ENCODE results near the gene MZT2B. TPM values are rescaled to one million over a fixed set of nuclear protein-coding genes. Genes with fewer than 3 reads are reported as not detected.
"Not testable (repeated sequence)": the region's sequence is repeated elsewhere in the genome, so short reads cannot be mapped to it uniquely, and the experiment has no call there.

MZT2B gene
- total RNA-seq, 2 donors from 2014 or later: 179 to 231 TPM

DNA sequence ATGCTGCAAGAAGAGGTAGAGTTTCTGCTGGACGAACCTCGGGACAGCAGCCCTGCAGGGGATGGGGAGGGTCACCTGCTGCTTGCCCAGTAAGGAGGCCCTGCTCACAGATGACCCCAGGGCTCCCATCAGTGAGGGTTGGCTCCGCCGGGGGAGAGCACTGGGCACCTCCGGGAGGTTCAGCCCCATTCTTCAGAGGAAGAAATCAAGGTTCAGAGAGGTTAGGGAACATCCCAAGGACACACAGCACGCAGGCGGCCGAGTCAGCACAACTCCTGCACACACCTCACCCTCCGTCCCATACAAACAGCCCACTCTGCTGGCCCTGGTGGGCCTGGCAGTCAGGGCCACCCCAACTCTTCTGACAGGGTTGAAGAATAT lies 25.4 kb upstream of the MZT2B start:
- DNase-seq (ENCODE audit: low spot score) (no peak), ATAC-seq (no peak)
- no peaks in the 10 kb centered on the region for H3K27me3 Mint-ChIP-seq
- H3K27ac Mint-ChIP-seq: no peak overlapping the region
- H3K4me3 Mint-ChIP-seq: no peak overlapping the region
- H3K9me3 Mint-ChIP-seq: no peaks in the 10 kb centered on the region
- peaks cover 9 to 14% of the 10 kb centered on the region in 2 donors for H3K4me1 Mint-ChIP-seq (ENCODE audit: low read depth in 2 of 2)
- H3K36me3 Mint-ChIP-seq: no peaks in the 10 kb centered on the region

DNA sequence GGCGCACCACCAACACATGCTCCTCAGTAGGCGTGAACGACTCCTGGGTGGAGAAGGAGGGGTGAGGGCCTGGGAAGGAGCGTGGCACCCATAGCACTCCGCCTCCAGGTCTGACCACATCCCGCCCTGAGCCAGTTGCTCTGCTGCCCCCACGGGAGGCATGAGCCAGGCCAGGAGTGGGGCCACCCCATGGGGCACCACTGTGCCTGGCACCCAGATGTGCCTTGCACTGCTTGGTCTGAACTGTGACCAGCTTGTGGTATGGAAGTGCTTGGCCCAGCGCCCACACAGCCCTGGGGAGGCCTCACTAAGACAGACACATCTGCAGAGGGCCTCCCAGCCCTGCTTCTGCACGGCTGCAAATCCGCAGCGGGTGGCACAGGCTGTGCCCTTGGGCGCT lies 24.7 kb upstream of the MZT2B start:
- H3K4me1 Mint-ChIP-seq (ENCODE audit: low read depth in 2 of 2): peaks cover 9 to 14% of the 10 kb centered on the region in 2 donors
- not testable (repeated sequence) for H3K4me3 Mint-ChIP-seq; H3K9me3 Mint-ChIP-seq; H3K36me3 Mint-ChIP-seq; H3K27me3 Mint-ChIP-seq; DNase-seq (ENCODE audit: low spot score)
- ATAC-seq: peak; percentile 21 to 45
- H3K27ac Mint-ChIP-seq: peak overlapping the region; percentile 54 to 87

DNA sequence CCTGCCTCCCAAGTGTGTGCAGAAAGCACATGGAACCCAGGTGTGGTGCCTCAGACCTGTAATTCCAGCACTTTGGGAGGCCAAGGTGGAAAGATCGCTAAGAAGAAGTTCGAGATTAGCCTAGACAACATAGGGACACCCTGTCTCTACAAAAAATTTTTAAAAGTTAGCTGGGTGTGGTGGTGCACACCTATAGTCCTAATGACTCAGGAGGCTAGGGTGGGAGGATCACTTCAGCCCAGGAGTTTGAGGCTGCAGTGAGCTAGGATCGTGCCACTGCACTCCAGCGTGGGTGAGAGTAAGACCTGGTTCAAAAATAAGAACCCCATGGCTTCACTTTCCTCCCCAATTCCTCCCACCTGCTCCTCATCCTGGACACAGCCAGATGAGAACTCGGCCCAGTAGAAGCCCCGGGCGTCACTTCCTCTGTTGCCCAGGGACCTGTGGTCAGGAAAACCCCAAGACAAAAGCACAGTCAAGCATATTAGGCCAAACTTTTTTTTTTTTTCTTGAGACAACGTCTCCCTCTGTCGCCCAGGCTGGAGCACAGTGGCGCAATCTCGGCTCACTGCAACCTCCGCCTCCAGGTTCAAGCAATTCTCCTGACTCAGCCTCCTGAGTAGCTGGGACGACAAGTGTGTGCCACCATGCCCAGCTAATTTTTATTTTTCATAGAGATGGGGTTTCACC lies 24.1 kb upstream of the MZT2B start:
- H3K9me3 Mint-ChIP-seq, H3K27me3 Mint-ChIP-seq, H3K36me3 Mint-ChIP-seq: not testable (repeated sequence)
- H3K27ac Mint-ChIP-seq: peak overlapping the region; percentile 54 to 87
- ATAC-seq (peak; percentile 72 to 87), DNase-seq (ENCODE audit: low spot score) (peak; percentile 76)
- peaks cover 9 to 14% of the 10 kb centered on the region in 2 donors for H3K4me1 Mint-ChIP-seq (ENCODE audit: low read depth in 2 of 2)
- peak overlapping the region; percentile 9 for H3K4me3 Mint-ChIP-seq

DNA sequence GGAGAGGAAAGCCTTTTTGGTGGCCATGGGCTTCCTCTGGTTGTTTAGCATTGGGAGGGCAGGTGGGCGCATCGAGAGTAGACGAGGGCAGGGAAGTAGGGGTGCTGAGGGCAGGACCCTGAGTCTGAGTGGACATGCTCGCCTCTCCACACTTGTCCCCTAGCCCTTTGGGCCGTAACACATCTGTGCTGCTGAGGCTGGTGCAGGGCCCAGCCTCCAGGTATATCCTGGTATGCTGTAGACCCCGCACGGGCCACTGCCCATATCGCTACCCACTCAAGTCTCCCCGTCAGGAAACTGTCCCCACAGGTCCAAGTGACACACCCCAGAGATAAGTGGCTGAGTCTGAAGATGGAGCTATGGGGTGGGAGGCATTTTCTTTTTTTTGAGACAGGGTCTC lies 23.4 kb upstream of the MZT2B start:
- peak overlapping the region; percentile 9 for H3K4me3 Mint-ChIP-seq
- DNase-seq (ENCODE audit: low spot score): no peak
- ATAC-seq: no peak
- no peaks in the 10 kb centered on the region for H3K36me3 Mint-ChIP-seq
- no peaks in the 10 kb centered on the region for H3K27me3 Mint-ChIP-seq
- peaks cover 9 to 14% of the 10 kb centered on the region in 2 donors for H3K4me1 Mint-ChIP-seq (ENCODE audit: low read depth in 2 of 2)
- H3K27ac Mint-ChIP-seq: peak overlapping the region; percentile 54 to 87
- no peaks in the 10 kb centered on the region for H3K9me3 Mint-ChIP-seq

DNA sequence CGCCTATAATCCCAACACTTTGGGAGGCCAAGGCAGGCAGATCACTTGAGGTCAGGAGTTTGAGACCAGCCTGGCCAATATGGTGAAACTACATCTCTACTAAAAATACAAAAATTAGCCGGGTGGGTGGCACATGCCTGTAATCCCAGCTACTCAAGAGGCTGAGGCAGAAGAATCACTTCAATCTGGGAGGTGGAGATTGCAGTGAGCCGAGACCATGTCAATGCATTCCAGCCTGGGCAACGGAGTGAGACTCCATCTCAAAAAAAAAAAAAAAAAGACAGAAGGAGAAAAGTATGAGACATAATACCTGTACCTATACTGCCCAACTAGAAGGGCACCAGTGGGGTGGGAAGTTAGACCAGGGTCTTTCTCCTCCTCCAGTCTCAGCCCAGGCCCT lies 22.7 kb upstream of the MZT2B start:
- peak overlapping the region in 1 of 2 donors; percentile 63 for H3K27ac Mint-ChIP-seq
- not testable (repeated sequence) for DNase-seq (ENCODE audit: low spot score); H3K36me3 Mint-ChIP-seq; H3K9me3 Mint-ChIP-seq; H3K27me3 Mint-ChIP-seq; H3K4me3 Mint-ChIP-seq; ATAC-seq
- peaks cover 9 to 14% of the 10 kb centered on the region in 2 donors for H3K4me1 Mint-ChIP-seq (ENCODE audit: low read depth in 2 of 2)

DNA sequence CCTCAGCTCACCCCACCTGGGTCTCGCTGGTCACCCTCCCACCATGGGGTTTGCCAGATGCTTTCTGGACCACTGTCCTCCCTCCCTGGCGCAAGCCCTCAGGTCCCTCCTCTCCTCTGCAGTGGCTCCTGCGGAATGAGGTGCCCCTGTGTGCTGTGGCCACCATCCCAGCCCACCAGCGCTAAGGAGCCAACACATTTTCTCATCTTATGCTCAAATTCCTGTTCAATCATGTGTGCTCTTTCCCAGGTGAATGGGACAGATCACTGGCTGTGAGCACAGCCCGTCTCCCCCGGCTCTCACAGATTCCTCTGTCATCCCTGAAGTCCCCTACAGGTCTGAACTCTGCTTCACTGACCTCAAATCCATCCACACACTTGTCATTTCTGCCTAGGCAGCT lies 21.9 kb upstream of the MZT2B start:
- Mint-ChIP-seq H3K36me3 (peaks cover 5% of the 10 kb centered on the region), H3K27ac (peak overlapping the region; percentile 11 to 63), H3K9me3 (no peaks in the 10 kb centered on the region), H3K27me3 (no peaks in the 10 kb centered on the region), H3K4me1 (ENCODE audit: low read depth in 2 of 2) (peaks cover 9 to 14% of the 10 kb centered on the region in 2 donors), H3K4me3 (no peak overlapping the region)
- DNase-seq (ENCODE audit: low spot score) (no peak), ATAC-seq (no peak)

DNA sequence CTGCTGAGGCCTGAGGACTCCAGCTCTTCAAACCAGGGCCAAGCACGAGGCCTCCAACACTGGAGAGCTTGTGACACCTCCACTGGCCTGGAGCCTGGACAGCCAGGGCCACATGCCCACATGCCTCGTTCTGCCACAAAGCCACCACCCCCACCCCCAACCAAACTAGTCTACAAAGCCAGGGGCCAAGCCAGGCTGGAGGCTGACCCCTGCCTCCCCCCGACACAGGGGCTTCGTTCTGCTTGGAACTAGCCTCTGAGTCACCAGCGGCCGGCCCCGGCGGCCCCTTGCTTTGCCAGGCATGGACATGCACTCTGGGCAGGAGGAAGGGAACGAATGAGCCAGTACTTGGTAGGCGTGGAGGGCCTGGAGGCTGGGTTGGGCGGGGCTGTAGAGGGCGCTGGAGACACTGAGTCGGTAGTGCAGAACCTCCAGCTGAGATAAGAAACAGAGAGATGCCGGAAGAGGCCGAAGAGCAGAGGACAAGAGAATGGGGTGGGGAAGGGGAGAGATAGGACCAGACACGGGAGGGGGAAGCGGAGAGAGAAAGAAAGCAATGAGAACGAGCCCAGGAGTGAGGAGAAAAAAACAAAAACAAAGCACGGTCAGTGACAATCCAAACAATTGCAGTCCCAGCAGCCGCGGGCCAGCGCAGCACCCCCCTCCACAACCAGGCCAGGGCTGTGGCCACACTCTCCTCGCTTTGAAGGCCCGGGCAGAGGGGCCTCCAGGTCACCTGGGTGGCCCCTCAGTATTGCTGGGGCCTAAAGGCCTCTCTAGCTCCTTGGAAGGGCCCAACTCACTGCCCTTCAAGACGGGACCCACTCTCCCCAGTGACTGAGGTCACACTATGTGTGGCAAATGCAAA lies 21.0 kb upstream of the MZT2B start:
- DNase-seq (ENCODE audit: low spot score); ATAC-seq; H3K27ac Mint-ChIP-seq; H3K36me3 Mint-ChIP-seq; H3K9me3 Mint-ChIP-seq; H3K4me3 Mint-ChIP-seq; H3K27me3 Mint-ChIP-seq: not testable (repeated sequence)
- peaks cover 9 to 14% of the 10 kb centered on the region in 2 donors for H3K4me1 Mint-ChIP-seq (ENCODE audit: low read depth in 2 of 2)

DNA sequence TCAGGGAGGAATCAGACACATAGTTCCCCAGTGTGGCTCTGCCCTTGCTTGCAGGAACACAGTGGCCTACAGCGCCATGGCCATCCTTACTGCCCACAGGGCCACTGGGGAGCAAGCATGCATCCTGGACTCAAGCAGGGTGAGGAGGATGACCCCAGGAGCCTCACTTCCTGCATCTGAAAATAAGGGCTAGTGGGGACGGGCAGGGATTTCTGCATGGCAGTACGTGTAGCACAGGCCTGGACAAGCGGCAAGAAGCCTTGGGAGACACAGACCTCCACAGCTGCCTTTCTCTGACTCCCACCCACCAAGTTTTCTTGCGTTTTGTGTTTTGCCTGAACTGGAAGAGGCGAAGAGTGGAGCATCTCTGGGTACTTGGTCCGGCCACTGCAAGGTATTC lies 19.6 kb upstream of the MZT2B start:
- not testable (repeated sequence) for ATAC-seq, H3K36me3 Mint-ChIP-seq

DNA sequence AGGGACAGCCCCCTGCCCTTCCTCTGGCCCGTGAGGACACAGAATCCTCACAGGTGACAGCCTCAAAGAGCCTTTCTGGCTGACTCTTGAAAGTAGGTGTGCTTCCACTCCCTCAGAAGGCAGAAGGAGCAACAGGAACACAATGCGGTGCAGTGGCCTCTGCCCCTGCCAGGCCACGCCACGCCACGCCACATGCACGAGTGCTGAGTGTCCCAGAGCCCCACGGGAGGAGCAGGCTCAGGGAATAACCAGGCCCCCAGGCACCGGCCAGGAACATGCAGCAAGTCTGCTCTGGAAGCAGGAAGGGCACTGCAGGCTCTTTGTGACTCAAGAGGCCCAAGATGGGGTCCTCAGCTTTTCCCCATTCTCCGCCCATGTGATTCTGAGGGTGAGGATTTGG lies 19.1 kb upstream of the MZT2B start:
- Mint-ChIP-seq H3K4me1 (ENCODE audit: low read depth in 2 of 2) (peaks cover 6 to 10% of the 10 kb centered on the region in 2 donors), H3K27me3 (no peaks in the 10 kb centered on the region), H3K36me3 (peaks cover 5% of the 10 kb centered on the region), H3K4me3 (no peak overlapping the region), H3K27ac (no peak overlapping the region), H3K9me3 (no peaks in the 10 kb centered on the region)
- no peak for ATAC-seq
- DNase-seq (ENCODE audit: low spot score): no peak

More for the DNA sequence above, 19.6 kb upstream of the MZT2B start:
- peaks cover 9 to 14% of the 10 kb centered on the region in 2 donors for H3K4me1 Mint-ChIP-seq (ENCODE audit: low read depth in 2 of 2)
- not testable (repeated sequence) for H3K9me3 Mint-ChIP-seq; H3K27me3 Mint-ChIP-seq; H3K27ac Mint-ChIP-seq; H3K4me3 Mint-ChIP-seq; DNase-seq (ENCODE audit: low spot score)

DNA sequence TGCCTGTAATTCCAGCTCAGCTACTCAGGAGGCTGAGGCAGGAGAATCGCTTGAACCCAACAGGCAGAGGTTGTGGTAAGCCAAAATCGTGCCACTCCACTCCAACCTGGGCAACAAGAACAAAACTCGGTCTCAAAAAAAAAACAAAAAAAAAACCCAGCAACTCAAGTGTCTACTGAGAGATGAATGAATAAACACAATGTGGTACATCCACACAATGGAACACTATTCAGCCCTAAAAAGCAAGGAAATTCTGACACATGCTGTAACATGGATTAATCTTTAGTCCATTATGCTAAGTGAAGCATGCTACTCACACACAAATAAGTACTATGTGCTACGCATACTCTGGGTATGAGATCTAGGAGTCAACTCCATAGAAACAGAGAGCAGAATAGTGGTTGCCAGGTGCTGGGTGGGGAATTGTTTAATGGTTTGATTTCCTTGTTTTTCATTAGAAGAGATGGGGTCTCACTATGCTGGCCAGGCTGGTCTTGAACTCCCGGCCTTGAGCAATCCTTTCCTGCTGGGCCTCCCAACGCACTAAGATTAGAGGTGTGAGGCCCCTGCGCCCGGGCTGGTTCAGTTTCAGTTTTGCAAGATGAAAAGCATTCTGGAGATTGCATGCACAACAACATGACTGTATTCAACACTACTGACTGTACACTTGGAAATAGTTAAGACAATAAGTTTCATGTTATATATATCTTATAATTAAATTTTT lies 16.6 kb upstream of the MZT2B start:
- no peak overlapping the region for H3K4me3 Mint-ChIP-seq
- no peaks in the 10 kb centered on the region for H3K9me3 Mint-ChIP-seq
- no peak for ATAC-seq
- DNase-seq (ENCODE audit: low spot score): no peak
- H3K27me3 Mint-ChIP-seq: no peaks in the 10 kb centered on the region
- peaks cover 11% of the 10 kb centered on the region for H3K36me3 Mint-ChIP-seq
- peaks cover 12 to 16% of the 10 kb centered on the region in 2 donors for H3K4me1 Mint-ChIP-seq (ENCODE audit: low read depth in 2 of 2)
- H3K27ac Mint-ChIP-seq: peak overlapping the region in 1 of 2 donors; percentile 35

DNA sequence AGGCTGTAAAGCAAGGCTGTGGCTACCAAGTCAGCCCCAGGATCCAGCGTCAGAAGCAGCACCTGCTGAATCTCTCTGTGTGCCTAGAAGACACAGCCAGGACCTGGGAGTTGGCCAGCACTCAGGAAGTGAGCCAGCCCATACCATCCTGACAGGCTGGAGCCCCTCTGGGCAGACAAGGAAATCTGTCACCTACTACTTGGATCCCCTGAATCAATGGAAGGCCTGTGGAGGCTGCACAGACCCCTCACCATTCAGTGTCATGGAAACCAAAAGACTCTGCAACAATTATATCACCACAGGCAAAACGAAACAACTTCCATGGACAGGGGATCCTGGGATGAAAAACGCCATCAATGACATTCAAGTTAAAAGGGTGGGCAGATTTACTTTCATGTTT lies 15.5 kb upstream of the MZT2B start:
- peaks cover 11% of the 10 kb centered on the region for H3K36me3 Mint-ChIP-seq
- H3K4me1 Mint-ChIP-seq (ENCODE audit: low read depth in 2 of 2): peaks cover 12 to 16% of the 10 kb centered on the region in 2 donors
- DNase-seq (ENCODE audit: low spot score); H3K27ac Mint-ChIP-seq; H3K27me3 Mint-ChIP-seq; ATAC-seq; H3K9me3 Mint-ChIP-seq; H3K4me3 Mint-ChIP-seq: not testable (repeated sequence)

DNA sequence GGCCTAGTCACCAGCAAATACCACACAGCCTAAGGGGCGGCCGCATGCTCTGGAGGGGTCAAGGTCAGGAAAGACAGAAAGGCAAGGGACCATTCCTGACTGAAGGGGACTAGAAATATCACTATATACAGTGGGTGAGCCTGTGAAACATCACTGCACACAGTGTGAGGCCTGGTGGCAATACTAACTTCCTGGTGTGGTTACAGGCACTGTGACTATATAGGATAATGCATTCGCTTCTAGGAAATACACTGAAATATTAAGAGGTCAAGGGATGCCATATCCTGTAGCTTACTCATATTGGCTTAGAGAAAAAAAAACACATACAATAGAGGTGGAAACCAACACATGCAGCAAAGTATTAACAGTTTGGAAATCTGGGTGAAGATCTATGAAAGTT lies 12.9 kb upstream of the MZT2B start:
- H3K4me3 Mint-ChIP-seq: peak overlapping the region; percentile 49
- H3K27ac Mint-ChIP-seq: peak overlapping the region; percentile 70 to 88
- not testable (repeated sequence) for H3K9me3 Mint-ChIP-seq; DNase-seq (ENCODE audit: low spot score); H3K27me3 Mint-ChIP-seq
- peaks cover 11% of the 10 kb centered on the region for H3K36me3 Mint-ChIP-seq
- peak; percentile 96 to 97 for ATAC-seq
- peaks cover 12 to 16% of the 10 kb centered on the region in 2 donors for H3K4me1 Mint-ChIP-seq (ENCODE audit: low read depth in 2 of 2)

DNA sequence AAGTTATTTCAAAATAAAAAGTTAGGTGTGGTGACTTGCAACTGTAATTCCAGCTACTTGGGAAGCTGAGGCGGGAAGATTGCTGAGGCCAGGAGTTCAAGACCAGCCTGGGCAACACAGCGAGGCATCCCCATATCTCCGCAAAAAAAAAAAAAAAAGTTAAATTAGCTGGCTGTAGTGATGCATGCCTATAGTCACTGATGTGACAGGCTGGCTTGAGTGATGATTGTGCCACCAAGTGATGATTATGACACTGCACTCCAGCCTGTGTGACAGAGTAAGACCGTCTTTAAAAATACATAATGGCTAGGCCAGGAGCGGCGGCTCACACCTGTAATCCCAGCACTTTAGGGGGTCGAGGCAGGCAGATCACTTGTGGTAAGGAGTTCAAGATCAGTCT lies 12.2 kb upstream of the MZT2B start:
- peaks cover 12 to 16% of the 10 kb centered on the region in 2 donors for H3K4me1 Mint-ChIP-seq (ENCODE audit: low read depth in 2 of 2)
- no peak for ATAC-seq
- H3K9me3 Mint-ChIP-seq: no peaks in the 10 kb centered on the region
- DNase-seq (ENCODE audit: low spot score): no peak
- no peaks in the 10 kb centered on the region for H3K27me3 Mint-ChIP-seq
- peak overlapping the region; percentile 70 to 88 for H3K27ac Mint-ChIP-seq
- H3K36me3 Mint-ChIP-seq: peaks cover 6% of the 10 kb centered on the region
- peak overlapping the region; percentile 49 for H3K4me3 Mint-ChIP-seq

Data from natural killer cell treated with Interleukin-12 subunit alpha and Interleukin-12 subunit beta and Interleukin-15 and Interleukin-18, amount 100 ng/mL, for 72 hours (primary cell).